Stimulated activated CD4-positive, alpha-beta T cell treated with anti-CD3 and anti-CD28 coated beads, Interleukin-2, amount 100 ng/mL, for 48 hours (primary cell): ENCODE results near the gene RSPH6A.

Experiments used
- DNase-seq, 2 donors: peaks; one replicate each; pipeline ENCODE4 v3.0.0-alpha.2; 2020

RSPH6A gene

GRCh38 chr19:45779231-45780145, 35.6 kb downstream of the RSPH6A start:
- peak; percentile 90 to 97 for DNase-seq

GRCh38 chr19:45778010-45778661, 37.0 kb downstream of the RSPH6A start:
- no peak for DNase-seq

GRCh38 chr19:45777395-45777961, 37.6 kb downstream of the RSPH6A start:
- no peak for DNase-seq

- DNase-seq = no peak
Observed at GRCh38 chr19:45774765-45775164, 40.3 kb downstream of the RSPH6A start.

- DNase-seq = no peak
Observed at GRCh38 chr19:45773384-45773783, 41.7 kb downstream of the RSPH6A start.

GRCh38 chr19:45772912-45773311, 42.2 kb downstream of the RSPH6A start:
- DNase-seq = no peak

- DNase-seq = no peak
Observed at GRCh38 chr19:45772130-45772840, 42.8 kb downstream of the RSPH6A start.

- DNase-seq = no peak
Observed at GRCh38 chr19:45771311-45771933, 43.7 kb downstream of the RSPH6A start.

GRCh38 chr19:45770192-45771101, 44.7 kb downstream of the RSPH6A start:
- peak; percentile 89 to 91 for DNase-seq

GRCh38 chr19:45769821-45770191, 45.3 kb downstream of the RSPH6A start:
- peak in 1 of 2 donors; percentile 36 for DNase-seq

- peak; percentile 97 to 98 for DNase-seq
Observed at GRCh38 chr19:45768984-45769782, 45.9 kb downstream of the RSPH6A start, which contains the start of gene SIX5. SIX5 (minus strand) TSS chr19:45769252; CDS start chr19:45768844, 408 bp downstream.

GRCh38 chr19:45768655-45768983, 46.5 kb downstream of the RSPH6A start:
- DNase-seq = peak; percentile 35 to 39

- peak in 1 of 2 donors; percentile 22 for DNase-seq
Observed at GRCh38 chr19:45767881-45768654, 47.0 kb downstream of the RSPH6A start.

- DNase-seq = no peak
Observed at GRCh38 chr19:45767410-45767880, 47.7 kb downstream of the RSPH6A start.

GRCh38 chr19:45766869-45767346, 48.2 kb downstream of the RSPH6A start:
- DNase-seq = no peak

GRCh38 chr19:45766296-45766868, 48.7 kb downstream of the RSPH6A start:
- no peak for DNase-seq

- no peak for DNase-seq
Observed at GRCh38 chr19:45765702-45766295, 49.3 kb downstream of the RSPH6A start.

- DNase-seq = no peak
Observed at GRCh38 chr19:45764945-45765701, 50.0 kb downstream of the RSPH6A start.
